Stimulated activated memory B cell treated with anti-CD40 and anti-IgM and Interleukin-4, amounts not matched to agents 10 μg/mL and 1 μg/mL and 100 μg/mL, for 72 hours (primary cell): ENCODE measurements around the gene AFDN.
"Not testable (repeated sequence)": the region's sequence is repeated elsewhere in the genome, so short reads cannot be mapped to it uniquely, and the experiment has no call there.

ENCODE experiments used
- ATAC-seq: fragments of 150-1000 bp; cut with Tn5 transposase; 2 replicates; pipeline ENCODE4 v1.10.0; 2021
- H3K27ac Mint-ChIP-seq: one replicate; pipeline ENCODE4 v1.8.0; 2022; ENCODE audit warnings: mild to moderate bottlenecking, mixed read lengths
- H3K27me3 Mint-ChIP-seq: one replicate; pipeline ENCODE4 v1.8.0; 2022; ENCODE audit warnings: mixed read lengths
- H3K36me3 Mint-ChIP-seq: one replicate; pipeline ENCODE4 v1.8.0; 2022; ENCODE audit warnings: mixed read lengths
- H3K4me1 Mint-ChIP-seq: one replicate; pipeline ENCODE4 v1.8.0; 2022; ENCODE audit warnings: mixed read lengths
- H3K4me3 Mint-ChIP-seq: one replicate; pipeline ENCODE4 v1.8.0; 2022; ENCODE audit warnings: mild to moderate bottlenecking, moderate library complexity, mixed read lengths
- H3K9me3 Mint-ChIP-seq: one replicate; pipeline ENCODE4 v1.8.0; 2022; ENCODE audit warnings: mixed read lengths

The AFDN gene

GRCh38 chr6:167968091-167968490 lies 141.4 kb downstream of the AFDN start:
- peaks cover 63% of the 10 kb centered on the region for H3K36me3 Mint-ChIP-seq
- no peaks in the 10 kb centered on the region for H3K4me1 Mint-ChIP-seq
- no peak overlapping the region for H3K4me3 Mint-ChIP-seq
- H3K27me3 Mint-ChIP-seq = no peaks in the 10 kb centered on the region
- H3K9me3 Mint-ChIP-seq = no peaks in the 10 kb centered on the region
- ATAC-seq = no peak
- no peak overlapping the region for H3K27ac Mint-ChIP-seq

GRCh38 chr6:167970230-167970629 lies 143.5 kb downstream of the AFDN start:
- Mint-ChIP-seq H3K9me3 (no peaks in the 10 kb centered on the region), H3K4me1 (no peaks in the 10 kb centered on the region), H3K27ac (no peak overlapping the region), H3K27me3 (no peaks in the 10 kb centered on the region), H3K36me3 (peaks cover 49% of the 10 kb centered on the region), H3K4me3 (no peak overlapping the region)
- no peak for ATAC-seq

GRCh38 chr6:167972193-167972592 lies 145.5 kb downstream of the AFDN start:
- no peak for ATAC-seq
- no peaks in the 10 kb centered on the region for H3K4me1 Mint-ChIP-seq
- no peak overlapping the region for H3K27ac Mint-ChIP-seq
- no peak overlapping the region for H3K4me3 Mint-ChIP-seq
- no peaks in the 10 kb centered on the region for H3K27me3 Mint-ChIP-seq
- H3K36me3 Mint-ChIP-seq = peaks cover 33% of the 10 kb centered on the region
- no peaks in the 10 kb centered on the region for H3K9me3 Mint-ChIP-seq

- H3K27ac Mint-ChIP-seq = no peak overlapping the region
- peaks cover 25% of the 10 kb centered on the region for H3K36me3 Mint-ChIP-seq
- H3K4me1 Mint-ChIP-seq = no peaks in the 10 kb centered on the region
- H3K27me3 Mint-ChIP-seq = peaks cover 6% of the 10 kb centered on the region
- H3K9me3 Mint-ChIP-seq = no peaks in the 10 kb centered on the region
- ATAC-seq = peak; percentile 20
- H3K4me3 Mint-ChIP-seq = no peak overlapping the region
Measured at GRCh38 chr6:167973148-167973885, 146.6 kb downstream of the AFDN start.

- Mint-ChIP-seq H3K36me3 (peaks cover 20% of the 10 kb centered on the region), H3K4me1 (no peaks in the 10 kb centered on the region), H3K27ac (no peak overlapping the region), H3K27me3 (peaks cover 20% of the 10 kb centered on the region), H3K4me3 (no peak overlapping the region), H3K9me3 (no peaks in the 10 kb centered on the region)
- ATAC-seq = no peak
Measured at GRCh38 chr6:167974640-167975344, 148.1 kb downstream of the AFDN start.

GRCh38 chr6:167975458-167975857 lies 148.7 kb downstream of the AFDN start:
- Mint-ChIP-seq H3K4me3 (no peak overlapping the region), H3K4me1 (no peaks in the 10 kb centered on the region), H3K27me3 (peaks cover 24% of the 10 kb centered on the region), H3K27ac (no peak overlapping the region), H3K36me3 (peaks cover 14% of the 10 kb centered on the region), H3K9me3 (no peaks in the 10 kb centered on the region)
- no peak for ATAC-seq

GRCh38 chr6:167976116-167976657 lies 149.5 kb downstream of the AFDN start:
- H3K4me1 Mint-ChIP-seq, ATAC-seq, H3K36me3 Mint-ChIP-seq, H3K9me3 Mint-ChIP-seq, H3K4me3 Mint-ChIP-seq, H3K27ac Mint-ChIP-seq: not testable (repeated sequence)
- peaks cover 24% of the 10 kb centered on the region for H3K27me3 Mint-ChIP-seq

- Mint-ChIP-seq H3K27me3 (peaks cover 24% of the 10 kb centered on the region), H3K4me1 (no peaks in the 10 kb centered on the region), H3K27ac (no peak overlapping the region), H3K9me3 (no peaks in the 10 kb centered on the region), H3K36me3 (peaks cover 6% of the 10 kb centered on the region), H3K4me3 (no peak overlapping the region)
- peak; percentile 50 for ATAC-seq
Measured at GRCh38 chr6:167976708-167977107, 150.0 kb downstream of the AFDN start.

- Mint-ChIP-seq H3K4me1 (no peaks in the 10 kb centered on the region), H3K27me3 (peaks cover 24% of the 10 kb centered on the region), H3K4me3 (no peak overlapping the region), H3K27ac (no peak overlapping the region), H3K9me3 (no peaks in the 10 kb centered on the region), H3K36me3 (no peaks in the 10 kb centered on the region)
- ATAC-seq = peak; percentile 16
Measured at GRCh38 chr6:167977717-167978467, 151.2 kb downstream of the AFDN start.

GRCh38 chr6:167978607-167979006 lies 151.9 kb downstream of the AFDN start:
- no peaks in the 10 kb centered on the region for H3K9me3 Mint-ChIP-seq
- no peaks in the 10 kb centered on the region for H3K4me1 Mint-ChIP-seq
- H3K27me3 Mint-ChIP-seq = peaks cover 24% of the 10 kb centered on the region
- no peak overlapping the region for H3K27ac Mint-ChIP-seq
- H3K4me3 Mint-ChIP-seq = no peak overlapping the region
- H3K36me3 Mint-ChIP-seq = no peaks in the 10 kb centered on the region
- ATAC-seq = no peak

GRCh38 chr6:167979436-167980139 lies 152.9 kb downstream of the AFDN start:
- Mint-ChIP-seq H3K27me3 (peaks cover 24% of the 10 kb centered on the region), H3K4me1 (no peaks in the 10 kb centered on the region), H3K9me3 (peaks cover 7% of the 10 kb centered on the region), H3K27ac (no peak overlapping the region), H3K4me3 (no peak overlapping the region), H3K36me3 (no peaks in the 10 kb centered on the region)
- no peak for ATAC-seq

- no peaks in the 10 kb centered on the region for H3K36me3 Mint-ChIP-seq
- no peaks in the 10 kb centered on the region for H3K4me1 Mint-ChIP-seq
- peaks cover 7% of the 10 kb centered on the region for H3K9me3 Mint-ChIP-seq
- H3K27me3 Mint-ChIP-seq = peaks cover 24% of the 10 kb centered on the region
- H3K4me3 Mint-ChIP-seq = no peak overlapping the region
- no peak for ATAC-seq
- no peak overlapping the region for H3K27ac Mint-ChIP-seq
Measured at GRCh38 chr6:167980911-167981580, 154.3 kb downstream of the AFDN start.

GRCh38 chr6:167981916-167982462 lies 155.3 kb downstream of the AFDN start:
- Mint-ChIP-seq H3K4me1 (no peaks in the 10 kb centered on the region), H3K27me3 (peaks cover 24% of the 10 kb centered on the region), H3K27ac (no peak overlapping the region), H3K4me3 (no peak overlapping the region), H3K36me3 (no peaks in the 10 kb centered on the region), H3K9me3 (peaks cover 7% of the 10 kb centered on the region)
- no peak for ATAC-seq

- Mint-ChIP-seq H3K27me3 (peaks cover 10% of the 10 kb centered on the region), H3K27ac (no peak overlapping the region), H3K9me3 (peaks cover 7% of the 10 kb centered on the region), H3K36me3 (no peaks in the 10 kb centered on the region), H3K4me1 (no peaks in the 10 kb centered on the region), H3K4me3 (no peak overlapping the region)
- no peak for ATAC-seq
Measured at GRCh38 chr6:167984144-167984719, 157.5 kb downstream of the AFDN start.
